Measurements from ENCODE around the gene SLC7A5. TPM values are rescaled to one million over a fixed set of nuclear protein-coding genes. Genes with fewer than 3 reads are reported as not detected.

Gene SLC7A5
- total RNA-seq, 4 donors from 2014 or later, result 10.0 to 99.4 (median 61.1) TPM

DNA sequence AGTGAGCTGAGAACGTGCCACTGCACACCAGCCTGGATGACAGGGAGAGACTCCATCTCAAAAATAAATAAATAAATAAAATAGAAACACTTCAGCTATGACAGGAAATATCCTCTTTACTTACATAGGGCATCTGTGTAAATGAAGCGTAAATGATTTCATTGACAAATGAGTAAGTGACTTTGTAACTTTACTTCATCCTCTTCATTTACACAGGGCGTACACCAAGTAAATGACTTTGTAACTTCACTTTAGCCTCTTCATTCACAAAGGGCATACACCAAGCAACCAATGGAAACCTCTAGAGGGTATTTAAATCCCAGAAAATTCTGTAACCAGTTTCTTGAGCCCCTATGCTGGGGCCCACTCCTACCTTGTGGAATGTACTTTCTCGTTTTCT, 87.3 kb downstream of the SLC7A5 start:
- Histone ChIP-seq H3K27me3 (peaks cover 7% of the 10 kb centered on the region), H3K4me3 (no peak overlapping the region), H3K4me1 (peaks cover 25% of the 10 kb centered on the region), H3K27ac (no peak overlapping the region), H3K36me3 (no peaks in the 10 kb centered on the region), H3K9me3 (no peaks in the 10 kb centered on the region)
- no peak for DNase-seq (ENCODE audit: low spot score in 2 of 2)
- TF ChIP-seq EP300 (IDR thresholded peaks at IDR 0.05), result no peak
- TF ChIP-seq, protein P1, sequence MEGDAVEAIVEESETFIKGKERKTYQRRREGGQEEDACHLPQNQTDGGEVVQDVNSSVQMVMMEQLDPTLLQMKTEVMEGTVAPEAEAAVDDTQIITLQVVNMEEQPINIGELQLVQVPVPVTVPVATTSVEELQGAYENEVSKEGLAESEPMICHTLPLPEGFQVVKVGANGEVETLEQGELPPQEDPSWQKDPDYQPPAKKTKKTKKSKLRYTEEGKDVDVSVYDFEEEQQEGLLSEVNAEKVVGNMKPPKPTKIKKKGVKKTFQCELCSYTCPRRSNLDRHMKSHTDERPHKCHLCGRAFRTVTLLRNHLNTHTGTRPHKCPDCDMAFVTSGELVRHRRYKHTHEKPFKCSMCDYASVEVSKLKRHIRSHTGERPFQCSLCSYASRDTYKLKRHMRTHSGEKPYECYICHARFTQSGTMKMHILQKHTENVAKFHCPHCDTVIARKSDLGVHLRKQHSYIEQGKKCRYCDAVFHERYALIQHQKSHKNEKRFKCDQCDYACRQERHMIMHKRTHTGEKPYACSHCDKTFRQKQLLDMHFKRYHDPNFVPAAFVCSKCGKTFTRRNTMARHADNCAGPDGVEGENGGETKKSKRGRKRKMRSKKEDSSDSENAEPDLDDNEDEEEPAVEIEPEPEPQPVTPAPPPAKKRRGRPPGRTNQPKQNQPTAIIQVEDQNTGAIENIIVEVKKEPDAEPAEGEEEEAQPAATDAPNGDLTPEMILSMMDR (IDR thresholded peaks at IDR 0.05), result no peak
- TF ChIP-seq POLR2AphosphoS5 (IDR thresholded peaks at IDR 0.05), result no peak
- no peak for TF ChIP-seq POLR2A (IDR thresholded peaks at IDR 0.05)
- 88% methylated on average over 4 of the region's 4 CpGs for WGBS

DNA sequence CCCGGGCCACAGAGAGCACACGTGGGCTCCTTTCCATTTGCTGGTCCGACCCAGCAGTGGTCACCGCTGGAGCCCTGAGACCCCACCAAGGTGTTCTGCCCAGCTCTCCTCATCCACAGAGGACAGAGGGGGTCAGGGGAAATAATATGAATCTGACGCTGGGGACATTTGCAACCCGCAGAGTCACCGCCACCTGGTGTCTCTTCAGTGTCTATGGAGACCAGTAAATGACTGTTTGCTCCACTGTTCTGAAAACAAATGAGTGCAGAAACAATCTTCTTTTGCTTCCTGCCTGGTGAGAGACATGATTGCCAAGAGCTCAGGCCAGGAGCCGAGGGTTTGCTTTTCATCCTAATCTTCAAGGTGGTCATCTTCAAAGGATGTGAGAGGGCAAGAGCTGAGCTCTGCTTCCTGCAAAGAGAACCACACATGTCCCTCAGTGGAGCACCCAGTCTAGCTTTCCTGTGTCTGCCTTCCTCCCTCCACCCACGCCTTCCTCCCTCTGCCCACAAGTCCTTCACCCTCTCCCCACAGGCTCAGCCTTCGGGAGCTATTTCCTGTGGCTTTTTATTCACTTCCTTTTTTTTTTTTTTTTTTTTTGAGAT, 88.8 kb downstream of the SLC7A5 start:
- no peaks in the 10 kb centered on the region for H3K36me3 ChIP-seq
- H3K27ac ChIP-seq, result no peak overlapping the region
- H3K4me3 ChIP-seq, result no peak overlapping the region
- peaks cover 7% of the 10 kb centered on the region for H3K27me3 ChIP-seq
- peaks cover 25% of the 10 kb centered on the region for H3K4me1 ChIP-seq
- no peaks in the 10 kb centered on the region for H3K9me3 ChIP-seq
- no peak for DNase-seq (ENCODE audit: low spot score in 2 of 2)
- TF ChIP-seq POLR2AphosphoS5 (IDR thresholded peaks at IDR 0.05), result no peak
- no peak for TF ChIP-seq EP300 (IDR thresholded peaks at IDR 0.05)
- TF ChIP-seq, protein P1 (IDR thresholded peaks at IDR 0.05), result no peak
- no peak for TF ChIP-seq POLR2A (IDR thresholded peaks at IDR 0.05)
- 70% methylated on average over 10 of the region's 10 CpGs for WGBS

Other genes starting within 250 kb of the SLC7A5 start
- gene KLHDC4, start 103.5 kb downstream of the SLC7A5 start, total RNA-seq, result 100 to 1,000 TPM in 1 of 4 donors, 10 to 100 TPM in 3; 26.6 to 104 (median 30.1) TPM
- not detected for gene CA5A, start 67.0 kb upstream of the SLC7A5 start, total RNA-seq
- gene BANP, start 81.9 kb upstream of the SLC7A5 start, total RNA-seq, result 10 to 100 TPM; 24.9 to 40.1 (median 26.5) TPM